ENCODE data around the gene PEX11A.

DNA sequence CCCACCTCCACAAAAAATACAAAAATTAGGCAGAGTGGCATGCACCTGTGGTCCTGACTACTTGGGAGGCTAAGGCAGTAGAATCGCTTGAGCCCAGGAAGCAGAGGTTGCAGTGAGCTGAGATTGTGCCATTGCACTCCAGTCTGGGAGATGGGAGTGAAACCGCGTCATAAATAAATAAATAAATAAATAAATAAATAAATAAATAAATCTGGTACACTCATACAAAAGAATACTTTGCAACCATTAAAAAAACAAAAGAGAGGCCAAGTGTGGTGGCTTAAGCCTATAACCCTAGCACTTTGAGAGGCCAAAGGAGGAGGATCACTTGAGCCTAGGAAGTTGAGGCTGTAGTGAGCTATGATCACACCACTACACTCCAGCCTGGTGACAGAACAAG lies 32.5 kb upstream of the PEX11A start:
- TF ChIP-seq, protein P1, sequence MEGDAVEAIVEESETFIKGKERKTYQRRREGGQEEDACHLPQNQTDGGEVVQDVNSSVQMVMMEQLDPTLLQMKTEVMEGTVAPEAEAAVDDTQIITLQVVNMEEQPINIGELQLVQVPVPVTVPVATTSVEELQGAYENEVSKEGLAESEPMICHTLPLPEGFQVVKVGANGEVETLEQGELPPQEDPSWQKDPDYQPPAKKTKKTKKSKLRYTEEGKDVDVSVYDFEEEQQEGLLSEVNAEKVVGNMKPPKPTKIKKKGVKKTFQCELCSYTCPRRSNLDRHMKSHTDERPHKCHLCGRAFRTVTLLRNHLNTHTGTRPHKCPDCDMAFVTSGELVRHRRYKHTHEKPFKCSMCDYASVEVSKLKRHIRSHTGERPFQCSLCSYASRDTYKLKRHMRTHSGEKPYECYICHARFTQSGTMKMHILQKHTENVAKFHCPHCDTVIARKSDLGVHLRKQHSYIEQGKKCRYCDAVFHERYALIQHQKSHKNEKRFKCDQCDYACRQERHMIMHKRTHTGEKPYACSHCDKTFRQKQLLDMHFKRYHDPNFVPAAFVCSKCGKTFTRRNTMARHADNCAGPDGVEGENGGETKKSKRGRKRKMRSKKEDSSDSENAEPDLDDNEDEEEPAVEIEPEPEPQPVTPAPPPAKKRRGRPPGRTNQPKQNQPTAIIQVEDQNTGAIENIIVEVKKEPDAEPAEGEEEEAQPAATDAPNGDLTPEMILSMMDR (IDR thresholded peaks at IDR 0.05): no peak
- TF ChIP-seq EZH2 (IDR thresholded peaks at IDR 0.05) (no peak), EZH2phosphoT487 (IDR thresholded peaks at IDR 0.05) (no peak)
